Gastrocnemius medialis (tissue), 4 donors: ENCODE data around the gene NCOA7.

Experiments
- POLR2A ChIP-seq, 2 donors: fragments of 450-650 bp; IDR thresholded peaks; one replicate each; pipeline ENCODE4 v1.6.1; 2017; ENCODE audit warnings: antibody characterized with exemption in 2 of 2, mild to moderate bottlenecking in 2 of 2, moderate library complexity in 2 of 2
- TF ChIP-seq, protein P1 (sequence below), 5 experiments: fragments of 450-650 bp in 3 of 5; fragments of 200-600 bp in 2 of 5; sonication (generic) in 2 of 5; IDR thresholded peaks in 4 of 5; conservative IDR thresholded peaks in 1 of 5; 1 replicate in 4 of 5; 2 replicates in 1 of 5; pipeline ENCODE4 v1.5.1; 2016 to 2019; ENCODE audit warnings: antibody characterized with exemption in 5 of 5, mild to moderate bottlenecking in 3 of 5, moderate library complexity in 3 of 5

DNA sequence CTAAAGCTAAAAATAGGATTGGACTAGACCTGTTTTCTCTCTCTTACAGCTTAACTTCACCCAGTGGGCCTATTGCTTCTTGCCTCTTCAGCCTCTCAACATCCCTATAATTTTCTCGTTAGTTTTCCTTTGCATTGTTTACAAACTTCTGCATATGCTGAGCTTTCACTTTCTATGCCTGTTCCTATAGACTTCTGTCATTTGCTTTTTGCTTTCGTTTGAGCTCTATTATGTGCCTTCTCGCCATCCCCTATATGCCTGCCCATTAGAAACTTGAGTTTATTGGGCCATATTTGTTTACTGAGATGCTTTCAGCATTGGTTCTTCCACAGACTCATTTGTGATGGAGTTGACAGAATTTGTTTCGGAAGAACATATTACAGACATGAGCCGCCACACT lies 40.9 kb downstream of the NCOA7 start:
- TF ChIP-seq POLR2A (IDR thresholded peaks at IDR 0.05), result no peak
- TF ChIP-seq, protein P1, sequence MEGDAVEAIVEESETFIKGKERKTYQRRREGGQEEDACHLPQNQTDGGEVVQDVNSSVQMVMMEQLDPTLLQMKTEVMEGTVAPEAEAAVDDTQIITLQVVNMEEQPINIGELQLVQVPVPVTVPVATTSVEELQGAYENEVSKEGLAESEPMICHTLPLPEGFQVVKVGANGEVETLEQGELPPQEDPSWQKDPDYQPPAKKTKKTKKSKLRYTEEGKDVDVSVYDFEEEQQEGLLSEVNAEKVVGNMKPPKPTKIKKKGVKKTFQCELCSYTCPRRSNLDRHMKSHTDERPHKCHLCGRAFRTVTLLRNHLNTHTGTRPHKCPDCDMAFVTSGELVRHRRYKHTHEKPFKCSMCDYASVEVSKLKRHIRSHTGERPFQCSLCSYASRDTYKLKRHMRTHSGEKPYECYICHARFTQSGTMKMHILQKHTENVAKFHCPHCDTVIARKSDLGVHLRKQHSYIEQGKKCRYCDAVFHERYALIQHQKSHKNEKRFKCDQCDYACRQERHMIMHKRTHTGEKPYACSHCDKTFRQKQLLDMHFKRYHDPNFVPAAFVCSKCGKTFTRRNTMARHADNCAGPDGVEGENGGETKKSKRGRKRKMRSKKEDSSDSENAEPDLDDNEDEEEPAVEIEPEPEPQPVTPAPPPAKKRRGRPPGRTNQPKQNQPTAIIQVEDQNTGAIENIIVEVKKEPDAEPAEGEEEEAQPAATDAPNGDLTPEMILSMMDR (IDR thresholded peaks at IDR 0.05 in 4 of 5, conservative IDR thresholded peaks at IDR 0.05 in 1 of 5), result no peak
